NOMO-1 treated with dmso at 0.1 percent for 144 hours (cell line): ENCODE data around the gene PNMT.

ENCODE experiments used
- DNase-seq: peaks from one replicate; lab custom pipeline; 2025; ENCODE audit not compliant: unreplicated experiment; lab: John Stamatoyannopoulos, UW

PNMT gene

GRCh38 chr17:39666601-39667261 is 1.5 kb upstream of the PNMT start:
- no peak for DNase-seq

GRCh38 chr17:39667262-39667944 is 850 bp upstream of the PNMT start:
- DNase-seq = no peak

- no peak for DNase-seq
Measured at GRCh38 chr17:39669897-39670735, 1.9 kb downstream of the PNMT start.

- no peak for DNase-seq
Measured at GRCh38 chr17:39670746-39671145, 2.5 kb downstream of the PNMT start.

GRCh38 chr17:39671651-39672521 is 3.6 kb downstream of the PNMT start:
- DNase-seq = no peak

- DNase-seq = no peak
Measured at GRCh38 chr17:39672522-39673334, 4.5 kb downstream of the PNMT start.

GRCh38 chr17:39673335-39674081 is 5.3 kb downstream of the PNMT start:
- DNase-seq = no peak

- no peak for DNase-seq
Measured at GRCh38 chr17:39674179-39674578, 5.9 kb downstream of the PNMT start.

GRCh38 chr17:39674702-39675389 is 6.6 kb downstream of the PNMT start:
- no peak for DNase-seq

- no peak for DNase-seq
Measured at GRCh38 chr17:39675390-39676082, 7.3 kb downstream of the PNMT start.

- no peak for DNase-seq
Measured at GRCh38 chr17:39676198-39676819, 8.1 kb downstream of the PNMT start.

GRCh38 chr17:39677072-39677471 is 8.8 kb downstream of the PNMT start:
- no peak for DNase-seq

GRCh38 chr17:39677542-39678339 is 9.5 kb downstream of the PNMT start:
- no peak for DNase-seq

GRCh38 chr17:39678340-39679116 is 10.3 kb downstream of the PNMT start:
- DNase-seq = no peak

GRCh38 chr17:39679521-39680192 is 11.4 kb downstream of the PNMT start:
- no peak for DNase-seq
